ENCODE data around the gene KIAA0825. TPM values are rescaled to one million over a fixed set of nuclear protein-coding genes. Genes with fewer than 3 reads are reported as not detected.
"Not testable (repeated sequence)": the region's sequence is repeated elsewhere in the genome, so short reads cannot be mapped to it uniquely, and the experiment has no call there.

Gene KIAA0825
- total RNA-seq, 5 donors from 2014 or later (not counting 1 experiment from before 2014, with no cell fraction given) = 1.4 to 4.0 (median 1.6) TPM

DNA sequence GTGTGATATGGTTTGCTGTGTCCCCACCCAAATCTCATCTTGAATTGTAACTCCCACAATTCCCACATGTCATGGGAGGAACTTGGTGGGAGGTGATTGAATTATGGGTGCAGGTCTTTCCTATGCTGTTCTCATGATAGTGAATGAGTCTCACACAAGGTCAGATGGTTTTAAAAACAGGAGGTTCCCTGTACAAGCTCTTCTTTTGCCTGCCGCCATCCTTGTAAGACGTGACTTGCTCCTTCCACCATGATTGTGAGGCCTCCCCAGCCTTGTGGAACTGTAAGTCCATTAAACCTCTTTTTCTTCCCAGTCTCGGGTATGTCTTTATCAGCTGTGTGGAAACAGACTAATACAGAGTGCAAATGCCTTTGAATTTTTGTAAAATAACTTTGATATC lies 447.3 kb downstream of the KIAA0825 start:
- H3K36me3 ChIP-seq (ENCODE audit: control insufficient read depth in 2 of 2, extremely low read depth in 1 of 2, insufficient read depth in 1 of 2, low read length in 1 of 2); POLR2A ChIA-PET; CTCF ChIA-PET; H3K4me1 ChIP-seq (ENCODE audit: control insufficient read depth in 1 of 2, extremely low read depth in 1 of 2, insufficient read depth in 2 of 2, low read length in 2 of 2); H3K27ac ChIP-seq (ENCODE audit: low read length); H3K9me3 ChIP-seq; H3K4me3 Mint-ChIP-seq; H3K27me3 Mint-ChIP-seq; H3K36me3 Mint-ChIP-seq; H3K4me3 ChIP-seq (ENCODE audit: control insufficient read depth in 1 of 2, extremely low read depth in 1 of 2, low read length in 1 of 2); H3K9me3 Mint-ChIP-seq; DNase-seq; ATAC-seq (replicated peaks in 1 of 4); H3K27me3 ChIP-seq (replicated peaks in 1 of 2; ENCODE audit: control insufficient read depth in 2 of 2, extremely low read depth in 1 of 2, insufficient read depth in 2 of 2, low read length in 1 of 2); H3K27ac Mint-ChIP-seq; H3K4me1 Mint-ChIP-seq: not testable (repeated sequence)
- 92% methylated on average over 2 of the region's 3 CpGs for WGBS (ENCODE audit: insufficient coverage)

DNA sequence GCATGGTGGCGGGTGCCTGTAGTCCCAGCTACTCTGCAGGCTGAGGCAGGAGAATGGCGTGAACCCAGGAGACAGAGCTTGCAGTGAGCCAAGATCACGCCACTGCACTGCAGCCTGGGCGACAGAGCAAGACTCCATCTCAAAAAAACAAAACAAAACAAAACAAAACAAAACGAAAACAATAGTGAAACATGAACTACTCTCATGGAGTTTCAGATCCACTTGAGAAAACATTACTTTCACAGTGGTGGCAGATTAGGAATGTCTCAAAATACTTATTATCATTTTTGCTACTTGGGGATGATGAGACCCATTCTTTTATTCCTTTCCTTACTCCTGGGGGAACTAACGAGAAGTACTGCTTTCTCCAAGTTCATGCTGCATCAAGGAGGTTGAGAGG lies 448.2 kb downstream of the KIAA0825 start:
- H3K9me3 ChIP-seq; H3K4me1 ChIP-seq (ENCODE audit: control insufficient read depth in 1 of 2, extremely low read depth in 1 of 2, insufficient read depth in 2 of 2, low read length in 2 of 2); H3K27me3 ChIP-seq (replicated peaks in 1 of 2; ENCODE audit: control insufficient read depth in 2 of 2, extremely low read depth in 1 of 2, insufficient read depth in 2 of 2, low read length in 1 of 2); CTCF ChIA-PET; H3K27me3 Mint-ChIP-seq; H3K9me3 Mint-ChIP-seq; DNase-seq; H3K4me1 Mint-ChIP-seq; POLR2A ChIA-PET; H3K4me3 Mint-ChIP-seq; H3K36me3 Mint-ChIP-seq; H3K27ac ChIP-seq (ENCODE audit: low read length); H3K27ac Mint-ChIP-seq; H3K36me3 ChIP-seq (ENCODE audit: control insufficient read depth in 2 of 2, extremely low read depth in 1 of 2, insufficient read depth in 1 of 2, low read length in 1 of 2); ATAC-seq (replicated peaks in 1 of 4); H3K4me3 ChIP-seq (ENCODE audit: control insufficient read depth in 1 of 2, extremely low read depth in 1 of 2, low read length in 1 of 2): not testable (repeated sequence)
- WGBS (ENCODE audit: insufficient coverage) = 100% methylated on average over 2 of the region's 6 CpGs

DNA sequence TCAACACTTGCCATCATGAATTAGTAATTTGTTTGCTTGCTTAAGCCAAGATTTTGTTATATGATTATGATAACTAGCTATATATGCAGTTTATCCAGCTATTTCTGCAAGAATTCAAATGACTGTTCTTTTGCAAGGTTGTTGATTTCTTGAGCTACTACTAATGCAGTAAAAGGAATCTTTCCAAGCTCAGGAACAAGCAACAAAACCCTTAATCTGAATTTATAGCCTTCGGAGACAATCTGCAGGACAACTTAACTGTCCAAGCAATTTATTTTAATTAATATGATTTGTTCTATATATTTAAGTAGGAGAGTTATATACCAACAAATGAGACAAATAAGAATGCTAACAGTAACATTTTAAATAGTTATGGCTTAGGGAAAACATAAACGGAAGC lies 450.3 kb downstream of the KIAA0825 start:
- CTCF ChIA-PET = no interaction called here
- ATAC-seq (replicated peaks in 1 of 4) = no peak

DNA sequence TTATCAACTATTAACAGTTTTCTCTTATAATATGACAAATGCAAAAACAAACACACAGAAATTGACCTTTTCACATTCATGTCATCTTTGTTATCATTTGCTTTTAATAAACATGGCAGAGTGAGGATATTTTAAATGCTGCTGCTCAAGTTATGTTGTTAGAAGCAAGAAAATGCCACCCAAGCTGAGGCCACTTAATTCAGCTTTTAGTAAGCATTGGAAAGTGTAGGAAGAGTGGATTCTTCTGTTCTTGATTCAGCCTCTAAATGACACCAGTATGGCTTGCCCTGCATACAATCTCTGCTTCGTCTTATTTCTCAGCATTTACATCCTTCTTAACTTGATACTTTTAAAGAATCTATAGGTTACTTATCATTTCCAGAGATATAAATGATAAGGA lies 456.6 kb downstream of the KIAA0825 start:
- Mint-ChIP-seq H3K4me3 (no peak overlapping the region), H3K27me3 (peaks cover 0 to 6% of the 10 kb centered on the region in 2 donors), H3K4me1 (no peaks in the 10 kb centered on the region), H3K36me3 (peaks cover 3% of the 10 kb centered on the region), H3K9me3 (peaks cover 0 to 3% (median 0%) of the 10 kb centered on the region in 3 donors), H3K27ac (no peak overlapping the region)
- no peaks in the 10 kb centered on the region for H3K27me3 ChIP-seq (replicated peaks in 1 of 2; ENCODE audit: control insufficient read depth in 2 of 2, extremely low read depth in 1 of 2, insufficient read depth in 2 of 2, low read length in 1 of 2)
- H3K4me1 ChIP-seq (ENCODE audit: control insufficient read depth in 1 of 2, extremely low read depth in 1 of 2, insufficient read depth in 2 of 2, low read length in 2 of 2) = no peaks in the 10 kb centered on the region
- DNase-seq (no peak), ATAC-seq (replicated peaks in 1 of 4) (no peak)
- no peaks in the 10 kb centered on the region for H3K36me3 ChIP-seq (ENCODE audit: control insufficient read depth in 2 of 2, extremely low read depth in 1 of 2, insufficient read depth in 1 of 2, low read length in 1 of 2)
- ChIA-PET POLR2A (no interaction called here), CTCF (no interaction called here)
- no peaks in the 10 kb centered on the region for H3K9me3 ChIP-seq
- no peak overlapping the region for H3K27ac ChIP-seq (ENCODE audit: low read length)
- H3K4me3 ChIP-seq (ENCODE audit: control insufficient read depth in 1 of 2, extremely low read depth in 1 of 2, low read length in 1 of 2) = no peak overlapping the region
- no CpG with 5 or more reads among the region's 1 CpG for WGBS (ENCODE audit: insufficient coverage)

More for the DNA sequence above, 450.3 kb downstream of the KIAA0825 start:
- no peaks in the 10 kb centered on the region for H3K4me1 Mint-ChIP-seq
- peaks cover 3% of the 10 kb centered on the region for H3K36me3 Mint-ChIP-seq
- Histone ChIP-seq H3K4me3 (ENCODE audit: control insufficient read depth in 1 of 2, extremely low read depth in 1 of 2, low read length in 1 of 2) (no peak overlapping the region), H3K27ac (ENCODE audit: low read length) (no peak overlapping the region), H3K27me3 (replicated peaks in 1 of 2; ENCODE audit: control insufficient read depth in 2 of 2, extremely low read depth in 1 of 2, insufficient read depth in 2 of 2, low read length in 1 of 2) (no peaks in the 10 kb centered on the region), H3K9me3 (no peaks in the 10 kb centered on the region), H3K36me3 (ENCODE audit: control insufficient read depth in 2 of 2, extremely low read depth in 1 of 2, insufficient read depth in 1 of 2, low read length in 1 of 2) (no peaks in the 10 kb centered on the region), H3K4me1 (ENCODE audit: control insufficient read depth in 1 of 2, extremely low read depth in 1 of 2, insufficient read depth in 2 of 2, low read length in 2 of 2) (no peaks in the 10 kb centered on the region)
- H3K27me3 Mint-ChIP-seq = peaks cover 0 to 7% of the 10 kb centered on the region in 2 donors
- peaks cover 0 to 4% (median 0%) of the 10 kb centered on the region in 3 donors for H3K9me3 Mint-ChIP-seq
- DNase-seq = no peak
- no peak overlapping the region for H3K4me3 Mint-ChIP-seq
- no peak overlapping the region for H3K27ac Mint-ChIP-seq
- no CpG with 5 or more reads among the region's 2 CpGs for WGBS (ENCODE audit: insufficient coverage)
- POLR2A ChIA-PET = no interaction called here

DNA sequence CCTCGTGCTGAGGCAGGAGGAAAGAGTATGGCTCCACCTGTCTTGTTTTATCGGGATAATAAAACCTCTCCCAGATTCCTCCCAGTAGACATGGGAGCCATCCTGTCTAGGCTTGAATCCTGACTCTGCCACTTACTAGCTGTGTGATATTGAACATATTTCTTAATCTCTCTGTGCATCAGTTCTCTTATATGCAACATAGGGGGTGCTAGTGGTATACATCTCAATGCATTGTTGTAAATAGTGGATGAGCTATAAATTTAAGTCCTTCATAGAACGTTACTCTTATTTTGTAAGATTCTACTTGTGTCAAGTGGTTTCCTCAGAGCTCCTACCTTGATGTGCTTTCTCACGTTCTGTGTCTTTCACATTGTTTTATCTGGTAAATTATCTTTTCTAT lies 459.3 kb downstream of the KIAA0825 start:
- no peak overlapping the region for H3K27ac Mint-ChIP-seq
- H3K9me3 Mint-ChIP-seq = peaks cover 0 to 2% (median 0%) of the 10 kb centered on the region in 3 donors
- CTCF ChIA-PET = interaction anchor here in 1 of 2 donors (0.9 kb wide), 1 partner anchor 579 kb away, joined by 3 read pairs; no protein-coding TSS in a partner anchor
- DNase-seq = no peak
- ATAC-seq (replicated peaks in 1 of 4) = no peak
- 71% methylated on average over 1 of the region's 4 CpGs for WGBS (ENCODE audit: insufficient coverage)
- H3K27me3 Mint-ChIP-seq = no peaks in the 10 kb centered on the region
- H3K4me3 ChIP-seq (ENCODE audit: control insufficient read depth in 1 of 2, extremely low read depth in 1 of 2, low read length in 1 of 2) = no peak overlapping the region
- POLR2A ChIA-PET = no interaction called here
- H3K9me3 ChIP-seq = no peaks in the 10 kb centered on the region
- no peaks in the 10 kb centered on the region for H3K27me3 ChIP-seq (replicated peaks in 1 of 2; ENCODE audit: control insufficient read depth in 2 of 2, extremely low read depth in 1 of 2, insufficient read depth in 2 of 2, low read length in 1 of 2)
- H3K27ac ChIP-seq (ENCODE audit: low read length) = no peak overlapping the region
- H3K36me3 Mint-ChIP-seq = peaks cover 3% of the 10 kb centered on the region
- no peak overlapping the region for H3K4me3 Mint-ChIP-seq
- H3K4me1 ChIP-seq (ENCODE audit: control insufficient read depth in 1 of 2, extremely low read depth in 1 of 2, insufficient read depth in 2 of 2, low read length in 2 of 2) = no peaks in the 10 kb centered on the region
- no peaks in the 10 kb centered on the region for H3K4me1 Mint-ChIP-seq
- no peaks in the 10 kb centered on the region for H3K36me3 ChIP-seq (ENCODE audit: control insufficient read depth in 2 of 2, extremely low read depth in 1 of 2, insufficient read depth in 1 of 2, low read length in 1 of 2)

DNA sequence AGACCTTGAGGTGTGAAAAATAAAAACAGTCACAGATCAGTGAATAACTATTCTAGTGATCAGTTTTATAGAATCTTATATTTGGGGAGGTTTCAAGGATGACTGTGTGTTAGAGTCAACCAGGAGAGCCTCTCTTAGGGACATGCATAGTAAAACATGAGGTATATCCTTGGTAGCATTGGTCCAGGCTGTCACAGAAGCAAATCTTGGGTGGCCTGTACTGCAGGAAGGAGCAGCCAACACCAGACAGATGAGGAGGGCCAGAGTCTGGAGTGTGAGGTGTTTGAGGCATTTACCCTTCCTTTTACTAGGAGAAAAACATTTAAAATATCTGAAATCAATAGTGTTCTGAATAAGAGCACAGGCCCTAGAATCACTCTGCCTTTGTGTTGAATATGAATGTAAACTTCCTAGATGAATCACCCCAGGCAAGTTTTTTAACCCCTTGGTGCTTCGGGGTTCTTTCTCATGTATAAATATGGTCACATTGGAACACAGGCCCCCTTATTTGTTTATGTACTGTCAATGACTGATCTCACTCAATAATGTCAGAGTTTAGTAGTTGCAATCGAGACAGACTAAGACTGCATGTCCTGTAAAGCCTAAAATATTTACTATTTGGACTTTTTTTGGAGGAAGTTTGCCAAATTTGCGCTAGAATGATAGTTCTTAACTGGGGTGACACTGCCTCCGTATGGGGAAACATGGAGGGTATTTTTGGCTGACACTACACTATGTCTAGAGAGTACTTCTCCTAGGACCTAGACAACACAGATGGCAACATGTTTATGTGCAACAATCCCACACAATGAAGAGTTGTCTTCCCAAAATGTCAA lies 460.5 kb downstream of the KIAA0825 start:
- H3K9me3 ChIP-seq = no peaks in the 10 kb centered on the region
- Mint-ChIP-seq H3K4me1 (no peaks in the 10 kb centered on the region), H3K9me3 (no peaks in the 10 kb centered on the region), H3K27ac (no peak overlapping the region), H3K4me3 (no peak overlapping the region), H3K27me3 (no peaks in the 10 kb centered on the region), H3K36me3 (no peaks in the 10 kb centered on the region)
- no peak overlapping the region for H3K4me3 ChIP-seq (ENCODE audit: control insufficient read depth in 1 of 2, extremely low read depth in 1 of 2, low read length in 1 of 2)
- no peaks in the 10 kb centered on the region for H3K27me3 ChIP-seq (replicated peaks in 1 of 2; ENCODE audit: control insufficient read depth in 2 of 2, extremely low read depth in 1 of 2, insufficient read depth in 2 of 2, low read length in 1 of 2)
- no peak for DNase-seq
- no CpG with 5 or more reads among the region's 4 CpGs for WGBS (ENCODE audit: insufficient coverage)
- ChIA-PET POLR2A (no interaction called here), CTCF (interaction anchor here in 1 of 2 donors (0.6 kb wide), 1 partner anchor 449 kb away, joined by 9 read pairs; no protein-coding TSS in a partner anchor)
- H3K4me1 ChIP-seq (ENCODE audit: control insufficient read depth in 1 of 2, extremely low read depth in 1 of 2, insufficient read depth in 2 of 2, low read length in 2 of 2) = no peaks in the 10 kb centered on the region
- H3K27ac ChIP-seq (ENCODE audit: low read length) = no peak overlapping the region
- ATAC-seq (replicated peaks in 1 of 4) = no peak
- no peaks in the 10 kb centered on the region for H3K36me3 ChIP-seq (ENCODE audit: control insufficient read depth in 2 of 2, extremely low read depth in 1 of 2, insufficient read depth in 1 of 2, low read length in 1 of 2)
